Measurements from ENCODE around the gene RAB24.

- TF ChIP-seq, protein P1, sequence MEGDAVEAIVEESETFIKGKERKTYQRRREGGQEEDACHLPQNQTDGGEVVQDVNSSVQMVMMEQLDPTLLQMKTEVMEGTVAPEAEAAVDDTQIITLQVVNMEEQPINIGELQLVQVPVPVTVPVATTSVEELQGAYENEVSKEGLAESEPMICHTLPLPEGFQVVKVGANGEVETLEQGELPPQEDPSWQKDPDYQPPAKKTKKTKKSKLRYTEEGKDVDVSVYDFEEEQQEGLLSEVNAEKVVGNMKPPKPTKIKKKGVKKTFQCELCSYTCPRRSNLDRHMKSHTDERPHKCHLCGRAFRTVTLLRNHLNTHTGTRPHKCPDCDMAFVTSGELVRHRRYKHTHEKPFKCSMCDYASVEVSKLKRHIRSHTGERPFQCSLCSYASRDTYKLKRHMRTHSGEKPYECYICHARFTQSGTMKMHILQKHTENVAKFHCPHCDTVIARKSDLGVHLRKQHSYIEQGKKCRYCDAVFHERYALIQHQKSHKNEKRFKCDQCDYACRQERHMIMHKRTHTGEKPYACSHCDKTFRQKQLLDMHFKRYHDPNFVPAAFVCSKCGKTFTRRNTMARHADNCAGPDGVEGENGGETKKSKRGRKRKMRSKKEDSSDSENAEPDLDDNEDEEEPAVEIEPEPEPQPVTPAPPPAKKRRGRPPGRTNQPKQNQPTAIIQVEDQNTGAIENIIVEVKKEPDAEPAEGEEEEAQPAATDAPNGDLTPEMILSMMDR (IDR thresholded peaks at IDR 0.05; ENCODE audit: poor library complexity, severe bottlenecking): no peak
- no peak for TF ChIP-seq EZH2 (IDR thresholded peaks at IDR 0.05; ENCODE audit: borderline replicate concordance, insufficient read depth, low read length, poor library complexity, severe bottlenecking)
- no peak for TF ChIP-seq POLR2AphosphoS5 (IDR thresholded peaks at IDR 0.05)
- no peak for TF ChIP-seq TAF1 (IDR thresholded peaks at IDR 0.05; ENCODE audit: low read depth)
- TF ChIP-seq, protein P2, sequence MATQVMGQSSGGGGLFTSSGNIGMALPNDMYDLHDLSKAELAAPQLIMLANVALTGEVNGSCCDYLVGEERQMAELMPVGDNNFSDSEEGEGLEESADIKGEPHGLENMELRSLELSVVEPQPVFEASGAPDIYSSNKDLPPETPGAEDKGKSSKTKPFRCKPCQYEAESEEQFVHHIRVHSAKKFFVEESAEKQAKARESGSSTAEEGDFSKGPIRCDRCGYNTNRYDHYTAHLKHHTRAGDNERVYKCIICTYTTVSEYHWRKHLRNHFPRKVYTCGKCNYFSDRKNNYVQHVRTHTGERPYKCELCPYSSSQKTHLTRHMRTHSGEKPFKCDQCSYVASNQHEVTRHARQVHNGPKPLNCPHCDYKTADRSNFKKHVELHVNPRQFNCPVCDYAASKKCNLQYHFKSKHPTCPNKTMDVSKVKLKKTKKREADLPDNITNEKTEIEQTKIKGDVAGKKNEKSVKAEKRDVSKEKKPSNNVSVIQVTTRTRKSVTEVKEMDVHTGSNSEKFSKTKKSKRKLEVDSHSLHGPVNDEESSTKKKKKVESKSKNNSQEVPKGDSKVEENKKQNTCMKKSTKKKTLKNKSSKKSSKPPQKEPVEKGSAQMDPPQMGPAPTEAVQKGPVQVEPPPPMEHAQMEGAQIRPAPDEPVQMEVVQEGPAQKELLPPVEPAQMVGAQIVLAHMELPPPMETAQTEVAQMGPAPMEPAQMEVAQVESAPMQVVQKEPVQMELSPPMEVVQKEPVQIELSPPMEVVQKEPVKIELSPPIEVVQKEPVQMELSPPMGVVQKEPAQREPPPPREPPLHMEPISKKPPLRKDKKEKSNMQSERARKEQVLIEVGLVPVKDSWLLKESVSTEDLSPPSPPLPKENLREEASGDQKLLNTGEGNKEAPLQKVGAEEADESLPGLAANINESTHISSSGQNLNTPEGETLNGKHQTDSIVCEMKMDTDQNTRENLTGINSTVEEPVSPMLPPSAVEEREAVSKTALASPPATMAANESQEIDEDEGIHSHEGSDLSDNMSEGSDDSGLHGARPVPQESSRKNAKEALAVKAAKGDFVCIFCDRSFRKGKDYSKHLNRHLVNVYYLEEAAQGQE (IDR thresholded peaks at IDR 0.05; ENCODE audit: borderline replicate concordance): no peak
- TF ChIP-seq EP300 (conservative IDR thresholded peaks at IDR 0.05; ENCODE audit: poor library complexity, severe bottlenecking): no peak
- TF ChIP-seq RAD21 (conservative IDR thresholded peaks at IDR 0.05): no peak
These were observed 32.2 kb upstream of the RAB24 start for GRCh38 chr5:177335701-177336065.

Data from neural cell (in vitro differentiated cells).